ENCODE results near the gene PCDH8. TPM values are rescaled to one million over a fixed set of nuclear protein-coding genes. Genes with fewer than 3 reads are reported as not detected.

Gene PCDH8
- total RNA-seq, 1 experiment from 2014 or later: not detected

- no peaks in the 10 kb centered on the region for H3K36me3 Mint-ChIP-seq (ENCODE audit: insufficient read depth, unreplicated experiment)
- no peaks in the 10 kb centered on the region for H3K9me3 ChIP-seq
- H3K27ac Mint-ChIP-seq (ENCODE audit: unreplicated experiment): no peak overlapping the region
- no peaks in the 10 kb centered on the region for H3K4me1 Mint-ChIP-seq (ENCODE audit: low read depth, unreplicated experiment)
- POLR2A ChIA-PET: no interaction called here
- no peak for TF ChIP-seq CTCF (IDR thresholded peaks at IDR 0.05; ENCODE audit: insufficient read depth in 1 of 2, low read depth in 1 of 2, low read length in 1 of 2, severe bottlenecking in 1 of 2, unreplicated experiment in 1 of 2)
- BruUV-seq (replicated peaks): no TSS peak
- H3K27me3 Mint-ChIP-seq (ENCODE audit: insufficient read depth, unreplicated experiment): peaks cover 17% of the 10 kb centered on the region
- intact Hi-C loops (cut with micrococcal nuclease; ENCODE audit: unreplicated experiment): no loop called here
- no peak for DNase-seq
- no peaks in the 10 kb centered on the region for H3K36me3 ChIP-seq (ENCODE audit: control insufficient read depth, insufficient read depth, low read length)
- no peaks in the 10 kb centered on the region; the same call in 1 of the 2 replicates for H3K27me3 ChIP-seq (replicated peaks; ENCODE audit: control insufficient read depth, insufficient read depth, low read length)
- CTCF ChIA-PET: no interaction called here
- H3K9me3 Mint-ChIP-seq (ENCODE audit: unreplicated experiment): no peaks in the 10 kb centered on the region
- H3K4me3 Mint-ChIP-seq (ENCODE audit: unreplicated experiment): no peak overlapping the region
- no peak overlapping the region for H3K4me3 ChIP-seq (ENCODE audit: low read depth, low read length)
- H3K4me1 ChIP-seq: no peaks in the 10 kb centered on the region
These were observed 54.9 kb downstream of the PCDH8 start for GRCh38 chr13:52793515-52794061.

Small RNA genes within 50 kb of the gene (microRNA-seq; reads per million reads assigned to microRNA genes)
- not detected for gene MIR759

Other genes starting within 250 kb of the PCDH8 start
- 8.0 and 9.1 TPM in 2 replicates for gene HNRNPA1L2, start 206.2 kb downstream of the PCDH8 start, total RNA-seq (2022)
- 73.6 and 84.3 TPM in 2 replicates for gene SUGT1, start 195.8 kb downstream of the PCDH8 start, total RNA-seq (2022)
- gene CNMD, start 108.8 kb downstream of the PCDH8 start, total RNA-seq (2022): not detected in 2 replicates
- gene OLFM4, start 180.2 kb upstream of the PCDH8 start, total RNA-seq (2022): not detected in 2 replicates

Measured in Caco-2 (cell line).